GM12892 (cell line): ENCODE measurements around the gene ZAR1.

ENCODE experiments used
- POLR2A ChIP-seq: IDR thresholded peaks from 2 replicates; pipeline ENCODE4 v1.6.1; 2011; ENCODE audit warnings: low read depth, low read length, control low read depth
- POLR2AphosphoS5 ChIP-seq: IDR thresholded peaks from 2 replicates; pipeline ENCODE4 v1.6.1; 2011; ENCODE audit warnings: low read depth, low read length, control low read depth
- TAF1 ChIP-seq: IDR thresholded peaks from 2 replicates; pipeline ENCODE4 v1.6.1; 2011; ENCODE audit warnings: low read depth, mild to moderate bottlenecking, control low read depth, low read length, borderline replicate concordance

- TF ChIP-seq POLR2AphosphoS5 (no peak), POLR2A (no peak), TAF1 (no peak)
These were observed 13.4 kb downstream of the ZAR1 start for GRCh38 chr4:48503233-48504025.
